Stimulated activated CD8-positive, alpha-beta memory T cell treated with anti-CD3 and anti-CD28 coated beads, Interleukin-4, amount 100 ng/mL, for 4 hours (primary cell): Measurements from ENCODE around the gene CDC42BPB.

ENCODE experiments used
- DNase-seq, 2 donors: peaks; one replicate each; pipeline ENCODE4 v3.0.0-alpha.2; 2020; ENCODE audit warnings: low read depth in 2 of 2, low spot score in 1 of 2

CDC42BPB gene

DNA sequence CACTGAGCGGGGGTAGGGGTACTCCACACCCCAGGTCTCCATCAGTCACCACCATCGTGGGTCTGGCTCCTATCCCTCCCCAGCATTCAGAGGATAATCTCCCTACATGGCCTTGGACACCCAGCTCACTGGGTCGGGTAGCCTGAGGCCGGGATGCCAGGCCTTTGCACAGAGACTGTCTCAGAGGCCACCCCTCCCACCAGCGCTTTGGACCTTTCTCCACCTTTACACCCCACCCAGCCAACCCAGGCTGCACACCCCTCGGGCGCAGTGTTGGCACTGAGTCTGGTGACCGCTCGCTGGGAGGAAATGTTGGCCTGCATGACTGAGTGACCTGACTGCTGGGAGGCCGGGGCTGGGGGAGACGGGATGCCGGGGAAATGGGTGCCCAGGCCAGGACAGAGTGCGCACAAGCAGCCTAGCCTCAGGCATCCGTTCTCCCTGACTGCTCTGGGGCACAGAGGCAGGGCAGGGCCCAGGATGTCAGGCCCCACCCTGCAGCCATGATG lies 16.1 kb upstream of the CDC42BPB start:
- no peak for DNase-seq

GRCh38 chr14:103072595-103073366 lies 15.4 kb upstream of the CDC42BPB start:
- DNase-seq, result no peak

DNA sequence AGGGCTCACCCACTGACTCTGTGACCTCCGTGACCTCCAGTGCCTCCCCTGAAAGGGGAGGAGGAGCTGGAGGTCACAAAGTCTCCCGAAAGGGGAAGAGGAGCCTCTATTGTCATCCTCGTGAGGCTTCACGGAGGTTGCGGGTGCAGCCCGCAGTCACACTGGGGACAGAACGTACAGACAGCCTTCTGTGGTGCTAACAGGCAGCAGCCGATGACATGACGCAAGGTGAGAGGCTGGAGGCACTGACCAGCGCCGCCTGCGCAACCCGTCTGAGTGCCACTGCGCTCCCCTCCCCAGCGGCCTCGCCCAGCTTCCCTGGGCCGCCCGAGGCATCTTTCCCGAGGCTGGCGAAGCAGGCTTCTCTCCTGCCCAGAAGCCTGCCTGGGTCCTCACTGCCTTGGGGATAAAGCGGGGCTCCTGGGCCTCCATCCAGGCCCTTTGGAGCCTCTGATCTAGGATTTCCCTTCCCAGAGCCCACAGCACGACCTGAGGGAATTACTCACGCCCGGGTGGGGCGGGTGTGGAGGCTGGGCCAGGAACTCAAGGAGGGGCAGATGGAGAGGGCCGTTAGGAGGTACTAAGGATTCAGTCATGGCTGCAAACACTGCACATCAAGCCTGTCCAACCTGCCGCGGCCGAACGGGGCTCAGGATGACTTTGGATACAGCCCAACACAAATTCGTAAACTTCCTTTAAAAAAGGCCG lies 14.3 kb upstream of the CDC42BPB start:
- no peak for DNase-seq

DNA sequence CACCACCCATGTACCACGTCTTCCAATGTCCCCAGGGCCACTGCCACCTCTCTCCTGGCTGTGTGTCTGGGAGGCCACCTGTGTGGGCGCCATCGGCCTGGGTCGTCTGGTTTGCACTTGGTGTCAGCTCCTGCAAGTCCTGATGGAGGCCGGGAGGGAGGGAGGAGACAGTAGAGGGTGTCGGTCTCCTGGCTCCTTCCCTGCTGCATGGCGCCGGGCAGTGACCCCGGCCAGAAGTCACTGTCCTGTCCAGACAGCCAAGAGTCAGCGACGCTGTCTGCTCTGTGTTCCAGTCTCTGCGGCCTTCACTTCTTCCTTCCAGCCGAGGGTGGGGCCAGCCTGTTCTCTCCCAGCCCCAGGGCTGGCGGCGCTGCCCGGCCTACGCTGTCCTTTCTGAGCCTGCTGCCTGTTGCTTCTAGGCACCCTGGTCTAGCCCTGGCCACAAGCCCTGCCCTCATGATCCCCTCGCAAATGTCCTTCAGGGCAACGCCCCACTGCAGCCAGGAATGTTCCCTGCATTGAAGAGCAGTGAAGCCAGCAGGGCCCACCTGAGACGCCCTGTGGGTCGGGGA lies 13.7 kb upstream of the CDC42BPB start:
- DNase-seq, result no peak

- no peak for DNase-seq
Observed at GRCh38 chr14:103070263-103070885, 13.0 kb upstream of the CDC42BPB start.

- DNase-seq, result no peak
Observed at GRCh38 chr14:103068351-103069073, 11.2 kb upstream of the CDC42BPB start.

- no peak for DNase-seq
Observed at GRCh38 chr14:103067231-103067954, 10.0 kb upstream of the CDC42BPB start.

DNA sequence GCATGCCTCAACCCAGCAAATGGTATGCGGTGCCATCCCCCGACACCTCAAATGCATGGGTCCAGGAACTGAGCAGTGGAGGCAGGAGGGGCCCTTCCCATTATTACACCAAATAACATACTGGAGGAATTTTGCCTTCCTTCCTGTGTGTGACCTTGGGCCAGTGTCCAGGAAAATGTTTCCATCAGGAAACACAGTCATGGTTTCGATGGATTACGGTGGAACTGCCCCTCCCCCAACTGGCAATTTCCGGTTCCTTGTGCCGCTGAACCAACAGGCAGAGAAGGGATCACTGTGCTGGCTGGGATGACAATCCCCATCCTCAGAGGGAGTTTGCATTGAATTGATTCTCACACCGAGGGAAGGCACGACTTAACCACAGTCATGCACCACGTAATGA lies 9.1 kb upstream of the CDC42BPB start:
- DNase-seq, result no peak

DNA sequence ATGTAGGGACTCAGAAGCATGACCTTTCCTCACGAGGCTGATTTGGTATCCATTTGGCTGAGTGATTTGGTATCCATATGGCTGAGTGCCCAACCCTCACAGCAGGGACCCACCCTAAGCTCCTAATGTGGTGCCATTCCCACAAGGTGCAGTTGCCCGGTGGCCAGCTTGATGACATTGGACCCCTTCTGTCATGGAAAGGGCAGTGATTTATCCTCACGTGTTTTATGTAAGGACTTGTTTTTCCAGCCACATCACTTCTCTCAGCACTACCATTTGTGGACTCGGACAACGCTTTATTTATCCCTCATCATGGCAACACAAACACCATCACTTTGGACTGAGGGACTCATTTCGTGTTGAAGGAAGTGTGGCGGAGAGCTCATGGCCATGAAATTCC lies 8.5 kb upstream of the CDC42BPB start:
- DNase-seq, result no peak

DNA sequence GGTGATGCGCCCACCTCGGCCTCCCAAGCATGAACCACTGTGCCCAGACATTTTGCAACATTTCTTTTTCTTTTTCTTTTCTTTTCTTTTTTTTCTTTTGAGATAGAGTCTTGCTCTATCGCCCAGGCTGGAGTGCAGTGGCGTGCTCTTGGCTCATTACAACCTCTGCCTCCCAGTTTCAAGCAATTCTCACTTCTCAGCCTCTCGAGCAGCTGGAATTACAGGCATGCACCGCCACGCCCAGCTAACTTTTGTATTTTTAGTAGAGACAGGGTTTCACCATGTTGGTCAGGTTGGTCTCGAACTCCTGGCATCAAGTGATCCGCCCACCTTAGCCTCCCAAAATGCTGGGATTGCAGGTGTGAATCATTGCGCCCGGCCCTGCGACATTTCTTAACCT lies 7.6 kb upstream of the CDC42BPB start:
- no peak for DNase-seq

DNA sequence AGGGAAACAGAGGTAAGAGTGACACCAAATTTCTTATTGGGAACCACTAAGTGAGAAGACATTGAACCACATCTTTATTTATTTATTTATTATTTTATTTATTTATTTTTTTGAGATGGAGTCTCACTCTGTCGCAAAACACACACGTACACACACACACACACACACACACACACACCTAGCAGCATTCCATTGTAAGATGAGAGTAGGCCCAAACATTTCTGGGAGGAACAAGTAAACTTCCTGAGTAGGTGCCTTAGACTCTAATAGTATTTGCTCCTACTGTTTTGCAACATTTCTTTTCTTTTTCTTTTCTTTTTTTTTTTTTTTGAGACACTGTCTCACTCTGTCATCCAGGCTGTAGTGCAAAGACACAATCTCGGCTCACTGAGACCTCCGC lies 7.1 kb upstream of the CDC42BPB start:
- no peak for DNase-seq

- DNase-seq, result no peak
Observed at GRCh38 chr14:103061482-103061976, 4.2 kb upstream of the CDC42BPB start.

DNA sequence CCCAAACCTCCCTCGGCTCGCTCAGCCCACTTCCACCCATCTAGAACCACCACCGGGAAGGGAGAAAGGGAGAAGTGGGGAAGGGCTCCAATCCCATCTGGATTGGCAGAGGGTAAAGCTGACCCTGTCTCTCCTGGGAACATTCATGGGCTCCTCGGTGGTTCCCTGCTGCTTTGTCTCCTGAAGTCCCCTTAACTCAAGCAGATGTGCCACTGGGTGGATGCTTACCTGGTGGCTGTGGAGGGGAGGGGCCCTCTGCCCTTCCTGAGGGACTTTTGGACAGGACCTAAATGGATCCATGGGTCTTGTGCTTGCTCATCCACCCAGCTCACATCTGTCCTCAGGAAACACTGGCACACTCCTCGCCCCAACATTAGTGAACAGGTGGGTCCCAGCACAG lies 2.2 kb upstream of the CDC42BPB start:
- no peak for DNase-seq

- no peak for DNase-seq
Observed at GRCh38 chr14:103058164-103059055, 1.1 kb upstream of the CDC42BPB start.

DNA sequence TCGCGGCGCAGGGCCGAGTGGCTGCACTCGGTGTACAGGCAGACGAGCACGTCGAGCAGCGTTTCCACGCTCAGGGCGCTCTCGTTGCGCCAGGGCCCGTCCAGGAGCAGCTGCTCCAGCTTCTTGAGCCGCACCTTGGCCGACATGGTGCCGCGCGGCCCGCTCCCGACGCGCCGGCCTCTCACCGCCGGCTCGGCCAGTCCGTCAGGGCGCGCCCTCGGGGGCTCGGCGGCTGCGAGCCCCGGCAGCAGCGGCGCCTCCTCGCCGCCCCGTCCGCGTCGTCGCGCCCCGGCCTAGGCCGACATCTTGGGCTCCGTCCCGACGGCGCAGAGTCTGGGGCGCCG lies 349 bp downstream of the CDC42BPB start:
- no peak for DNase-seq

GRCh38 chr14:103056322-103057027 lies 874 bp downstream of the CDC42BPB start:
- DNase-seq, result no peak

- DNase-seq, result no peak
Observed at GRCh38 chr14:103055695-103056094, 1.7 kb downstream of the CDC42BPB start.

- no peak for DNase-seq
Observed at GRCh38 chr14:103052407-103052806, 4.9 kb downstream of the CDC42BPB start.

DNA sequence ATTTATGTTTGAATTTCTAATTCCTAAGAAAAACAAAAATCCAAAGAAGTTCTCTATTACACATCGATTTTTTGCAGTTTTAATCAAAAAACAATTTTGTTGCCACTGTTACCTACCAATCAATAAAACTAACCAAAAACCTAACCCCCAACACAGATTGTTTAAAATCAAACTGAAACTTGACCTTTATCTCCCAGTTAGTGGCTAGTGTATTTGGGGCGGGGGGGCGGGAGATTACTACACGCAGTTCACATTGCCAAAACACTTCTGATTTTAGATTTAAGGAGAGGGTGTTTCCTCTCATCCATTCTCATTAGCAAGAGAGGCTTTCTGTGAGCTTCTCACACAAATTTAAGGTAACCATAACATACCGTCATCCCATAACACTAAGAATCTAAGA lies 6.4 kb downstream of the CDC42BPB start:
- no peak for DNase-seq
